GM18909 (cell line): Measurements from ENCODE around the gene TTC29.
"Not testable (repeated sequence)": the region's sequence is repeated elsewhere in the genome, so short reads cannot be mapped to it uniquely, and the experiment has no call there.

Experiments
- ATAC-seq: cut with Tn5 transposase; IDR thresholded peaks from one replicate; pipeline ENCODE4 v1.9.1; 2021; ENCODE audit warnings: mild to moderate bottlenecking; ENCODE audit not compliant: unreplicated experiment, poor library complexity

Gene TTC29

GRCh38 chr4:146739182-146739581 is 206.5 kb downstream of the TTC29 start:
- ATAC-seq = no peak

GRCh38 chr4:146723519-146723918 is 222.1 kb downstream of the TTC29 start:
- not testable (repeated sequence) for ATAC-seq

- no peak for ATAC-seq
Measured at GRCh38 chr4:146709956-146710355, 235.7 kb downstream of the TTC29 start.

- no peak for ATAC-seq
Measured at GRCh38 chr4:146699910-146700309, 245.8 kb downstream of the TTC29 start.

- ATAC-seq = no peak
Measured at GRCh38 chr4:146674829-146675570, 270.7 kb downstream of the TTC29 start.

GRCh38 chr4:146663968-146664311 is 281.7 kb downstream of the TTC29 start:
- ATAC-seq = not testable (repeated sequence)

- ATAC-seq = no peak
Measured at GRCh38 chr4:146661367-146661766, 284.3 kb downstream of the TTC29 start.
